Effector CD8-positive, alpha-beta T cell (primary cell): ENCODE measurements around the gene SBF2.

Source experiments
- DNase-seq: peaks from one replicate; lab custom pipeline; 2025; lab: John Stamatoyannopoulos, UW

SBF2 gene

DNA sequence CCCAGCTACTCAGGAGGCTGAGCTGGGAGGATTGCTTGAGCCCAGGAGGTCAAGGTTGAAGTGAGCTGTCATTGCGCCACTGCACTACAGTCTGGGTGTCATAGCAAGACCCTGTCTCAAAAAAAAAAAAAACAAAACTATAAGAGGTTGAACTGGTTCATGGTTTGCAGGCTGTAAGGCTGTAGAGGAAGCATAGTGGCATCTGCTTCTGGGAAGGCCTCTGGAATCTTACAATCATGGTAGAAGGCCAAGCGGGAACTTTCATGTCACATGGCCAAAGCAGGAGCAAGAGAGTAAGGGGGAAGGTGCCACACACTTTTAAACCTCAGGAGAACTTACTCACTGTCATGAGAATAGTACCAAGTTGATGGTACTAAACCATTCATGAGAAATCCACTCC lies 520.5 kb downstream of the SBF2 start:
- no peak for DNase-seq

DNA sequence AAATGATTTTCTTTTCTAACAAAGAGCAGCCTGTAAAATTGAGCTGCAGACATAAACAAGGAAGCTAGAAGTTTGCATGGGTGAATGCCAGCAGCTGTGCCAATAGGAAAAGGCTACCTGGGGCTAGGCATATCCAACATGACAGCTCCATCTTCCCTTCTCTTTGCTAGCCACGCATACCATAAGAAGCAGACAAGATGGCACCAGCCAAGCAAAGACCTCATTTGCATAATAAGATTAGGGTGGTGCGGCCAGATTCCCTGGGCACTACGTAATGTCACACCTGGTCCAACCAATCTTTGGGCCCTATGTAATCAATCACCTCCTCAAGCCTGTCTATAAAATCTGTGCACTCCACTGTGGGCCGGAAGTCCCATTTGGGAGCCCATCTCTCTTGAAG lies 521.8 kb downstream of the SBF2 start:
- DNase-seq, result no peak

DNA sequence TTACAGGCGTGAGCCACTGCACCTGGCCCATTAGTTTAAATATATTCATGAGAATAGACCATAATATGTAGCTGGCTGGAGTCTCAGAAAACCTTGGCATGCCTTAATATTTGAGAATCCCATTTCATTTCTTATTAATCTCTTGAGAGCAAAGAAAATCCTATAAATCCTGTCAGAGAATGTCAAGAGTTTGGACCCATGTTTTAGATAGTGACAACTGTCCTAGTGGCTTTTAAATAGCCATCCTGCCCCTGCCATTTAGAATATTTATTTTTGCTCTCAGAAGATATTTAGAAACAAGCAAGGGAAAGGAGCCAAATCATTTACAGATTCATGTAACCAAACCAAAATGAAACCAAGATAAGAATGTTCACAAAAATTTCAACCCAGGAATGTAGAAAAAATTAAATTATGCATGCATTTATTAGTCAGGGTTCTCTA lies 522.9 kb downstream of the SBF2 start:
- DNase-seq, result no peak

DNA sequence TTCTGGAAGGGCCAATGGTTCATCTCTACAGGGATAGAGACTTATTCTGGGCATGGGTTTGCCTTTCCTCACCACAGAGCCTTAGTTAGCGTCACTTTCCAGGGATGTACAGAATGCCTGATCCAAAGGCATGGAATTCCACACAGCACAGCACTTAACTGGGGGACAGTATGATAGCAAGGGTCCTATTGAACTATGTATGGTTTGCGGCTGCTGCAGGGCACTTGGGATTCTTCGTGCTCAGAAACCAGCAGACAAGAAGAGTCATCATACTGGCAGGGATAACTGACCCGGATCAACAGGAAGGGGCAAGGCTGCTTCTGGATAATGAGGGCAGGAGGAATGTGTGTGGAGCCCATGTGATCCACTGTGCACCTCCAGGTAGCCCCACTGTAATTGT lies 524.4 kb downstream of the SBF2 start:
- no peak for DNase-seq

DNA sequence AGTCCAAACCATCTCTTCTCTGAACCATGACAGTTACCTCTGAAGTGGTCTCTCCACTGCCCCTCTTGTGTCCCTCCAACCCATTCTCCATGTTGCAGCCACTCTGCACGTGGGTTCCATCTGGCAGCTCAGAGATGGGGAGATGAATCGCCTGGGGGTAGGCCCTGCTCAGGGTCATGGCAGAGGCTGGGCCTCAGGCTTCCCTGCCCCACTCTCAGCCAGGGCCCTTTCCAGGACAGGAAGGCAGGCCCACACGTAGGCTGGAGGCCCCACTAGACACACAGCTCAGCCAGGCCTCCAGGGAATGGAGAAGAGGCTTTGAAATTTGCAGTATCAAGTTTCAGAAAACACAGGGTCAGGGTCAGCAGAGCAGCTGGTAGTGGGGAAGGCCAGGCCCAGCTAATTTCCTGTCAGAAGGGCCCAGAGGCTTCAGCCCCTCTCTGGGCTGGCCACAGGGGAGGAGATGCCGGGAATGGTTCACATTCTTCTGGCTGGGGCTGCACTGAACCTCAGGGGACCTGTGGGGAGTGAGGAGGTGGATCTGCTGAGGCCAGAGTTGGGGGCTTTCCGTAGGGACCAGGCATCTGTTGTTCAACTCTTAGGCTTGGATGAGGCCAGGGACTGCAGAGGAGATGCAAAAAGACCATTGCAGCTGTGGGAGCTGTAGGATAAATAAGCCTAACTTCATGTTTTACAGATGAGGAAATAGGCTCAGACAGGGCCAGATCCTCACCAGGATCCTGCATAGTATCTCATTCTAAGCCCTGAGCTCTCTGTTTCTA lies 528.5 kb downstream of the SBF2 start:
- no peak for DNase-seq

DNA sequence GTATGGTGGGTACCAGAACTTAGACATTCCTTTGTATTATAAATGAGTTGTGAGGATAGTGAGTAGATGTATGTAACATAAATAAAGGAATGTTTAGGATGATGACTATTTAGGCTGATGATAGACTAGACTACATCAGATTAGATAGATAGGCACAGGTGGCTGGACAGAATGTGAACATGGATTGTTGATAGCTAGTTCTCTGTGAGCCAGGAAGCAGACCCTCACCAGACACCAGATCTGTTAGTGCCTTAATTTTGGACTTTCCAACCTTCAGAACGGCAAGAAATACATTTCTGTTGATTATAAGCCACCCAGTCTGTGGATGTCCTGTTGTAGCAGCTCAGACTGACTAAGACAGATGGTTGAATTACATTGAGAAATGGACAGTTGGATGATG lies 530.7 kb downstream of the SBF2 start:
- no peak for DNase-seq

DNA sequence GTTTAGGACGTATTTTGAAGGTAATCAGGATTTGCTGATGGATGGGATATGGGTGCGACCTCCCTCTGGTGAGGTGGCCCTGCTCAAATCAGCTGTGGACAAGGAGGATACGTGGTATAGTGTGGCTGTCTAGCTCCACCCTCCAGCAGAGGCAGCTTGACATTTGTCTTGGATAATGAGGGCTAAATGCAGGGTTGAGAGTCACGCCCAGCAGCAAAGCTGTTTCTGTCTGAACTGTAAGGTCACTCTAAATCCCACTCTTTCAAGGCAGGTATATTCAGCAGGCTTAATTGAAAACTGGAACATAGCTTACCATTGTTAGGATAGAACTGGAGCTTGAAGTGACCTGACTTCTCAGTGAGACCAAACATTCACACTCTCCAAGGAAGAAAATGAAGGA lies 531.5 kb downstream of the SBF2 start:
- no peak for DNase-seq

DNA sequence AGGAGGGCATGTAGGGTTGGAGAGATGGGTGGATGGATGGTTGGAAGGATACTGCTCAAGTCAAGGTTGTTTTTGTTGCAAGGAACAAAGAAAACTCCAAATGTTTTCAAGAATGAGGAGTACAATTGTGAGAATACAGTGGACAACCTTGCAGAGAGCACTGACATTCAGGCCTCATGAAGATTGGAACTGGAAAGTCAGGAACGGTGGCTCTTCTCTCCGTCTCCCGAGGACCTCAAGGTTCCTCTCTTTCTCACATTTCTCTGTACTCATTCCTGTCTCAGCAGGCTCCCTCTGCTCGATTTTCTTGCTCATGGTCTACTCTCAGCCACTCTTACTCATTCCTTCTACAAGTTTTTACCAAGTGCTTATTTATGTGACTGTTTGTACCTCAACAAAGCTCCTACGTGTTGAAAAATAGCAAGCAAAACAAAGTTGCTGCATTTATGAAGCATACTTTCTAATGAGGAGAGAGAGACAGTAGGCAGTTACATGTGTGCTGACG lies 532.5 kb downstream of the SBF2 start:
- DNase-seq, result no peak

DNA sequence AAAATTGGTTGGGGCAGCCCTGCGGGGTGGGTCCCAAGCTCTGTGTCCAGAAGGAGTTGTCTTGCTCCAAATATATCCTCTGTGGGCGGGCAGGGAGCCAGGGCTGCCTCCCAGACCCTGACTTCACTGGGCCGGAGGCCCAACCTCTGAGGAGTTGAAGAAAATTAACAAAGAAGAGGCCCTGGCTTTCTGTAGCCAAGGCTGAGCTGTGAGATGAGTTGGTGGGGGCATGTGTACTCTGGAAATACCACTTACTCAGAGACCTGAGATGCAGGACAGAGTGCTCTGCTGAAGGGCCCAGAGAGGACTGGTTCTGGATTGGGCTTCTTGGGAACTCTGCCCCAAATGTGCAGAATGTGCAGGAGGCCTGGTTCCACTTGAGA lies 533.8 kb downstream of the SBF2 start:
- no peak for DNase-seq

DNA sequence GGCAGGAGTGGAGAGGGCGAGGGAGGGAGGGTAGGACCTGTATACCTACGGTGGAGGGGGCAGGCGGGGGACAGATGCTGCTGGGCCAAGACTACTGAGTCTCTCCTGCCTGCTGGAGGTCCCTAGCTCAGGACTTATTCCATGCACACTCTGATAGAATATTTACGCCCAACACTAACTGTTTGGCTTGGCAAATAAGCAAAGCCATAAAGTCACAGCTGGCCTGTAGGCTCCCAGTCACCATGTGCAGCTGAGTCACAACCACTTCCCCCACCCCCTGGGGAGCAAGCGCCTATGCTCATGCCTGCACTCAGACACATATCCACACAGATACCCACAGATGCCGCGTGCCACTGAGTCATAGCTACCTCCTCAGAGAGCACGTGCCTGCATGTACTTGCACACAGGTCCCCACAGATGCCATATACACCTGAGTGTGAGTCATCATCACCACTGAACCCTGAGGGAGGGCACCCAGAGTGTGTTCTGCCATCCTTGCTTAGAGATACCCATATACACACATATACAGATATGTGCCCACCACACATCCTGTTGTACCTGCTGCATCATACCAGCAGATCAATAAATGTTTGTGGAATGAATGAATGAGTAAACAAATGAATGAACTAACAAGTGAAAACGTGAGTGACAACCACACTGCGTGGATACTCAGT lies 534.4 kb downstream of the SBF2 start:
- DNase-seq, result peak; percentile 7

DNA sequence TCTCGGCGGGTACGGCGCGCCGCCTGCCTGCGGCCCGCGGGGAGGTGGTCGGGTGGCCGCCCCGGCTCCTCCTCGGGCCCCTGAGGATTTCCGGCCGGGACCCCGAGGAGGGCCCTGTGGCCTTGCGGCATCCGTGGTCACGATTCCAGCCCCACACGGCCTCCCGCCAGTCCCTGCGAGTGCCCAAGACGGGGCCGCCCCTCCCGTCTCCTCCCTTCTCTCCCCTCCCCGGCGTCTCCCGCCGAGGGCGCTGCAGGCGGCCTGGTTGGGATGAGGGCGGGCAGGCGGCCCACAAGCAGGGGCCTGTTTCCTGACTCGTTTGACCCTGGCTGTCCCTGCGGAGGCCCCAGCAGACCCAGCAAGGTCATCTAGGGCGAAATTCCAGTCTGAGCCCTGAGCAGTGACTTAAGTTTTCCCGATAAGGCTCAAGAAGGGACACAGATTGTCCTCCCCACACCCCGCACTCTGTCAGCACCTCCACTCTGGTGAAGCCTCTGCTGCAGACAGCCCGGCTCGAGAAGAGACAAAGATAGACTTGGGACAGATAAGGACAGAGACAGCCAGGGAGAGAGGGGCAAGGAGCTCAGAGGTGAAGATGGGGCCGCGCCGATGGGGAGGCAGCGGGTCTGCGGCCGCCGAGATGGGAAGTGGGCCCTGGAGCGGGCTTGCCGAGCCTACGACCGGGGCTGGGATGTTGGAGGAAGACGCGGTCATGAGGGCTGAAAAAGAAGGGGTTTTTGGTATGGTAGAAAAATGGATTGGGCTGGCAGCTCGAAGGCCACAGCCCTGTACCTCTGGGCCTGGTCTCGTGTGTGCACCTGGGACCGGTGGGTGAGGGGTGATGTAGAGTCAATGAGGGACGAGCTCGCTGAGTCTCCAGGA lies 535.1 kb downstream of the SBF2 start:
- peak; percentile 9 for DNase-seq

DNA sequence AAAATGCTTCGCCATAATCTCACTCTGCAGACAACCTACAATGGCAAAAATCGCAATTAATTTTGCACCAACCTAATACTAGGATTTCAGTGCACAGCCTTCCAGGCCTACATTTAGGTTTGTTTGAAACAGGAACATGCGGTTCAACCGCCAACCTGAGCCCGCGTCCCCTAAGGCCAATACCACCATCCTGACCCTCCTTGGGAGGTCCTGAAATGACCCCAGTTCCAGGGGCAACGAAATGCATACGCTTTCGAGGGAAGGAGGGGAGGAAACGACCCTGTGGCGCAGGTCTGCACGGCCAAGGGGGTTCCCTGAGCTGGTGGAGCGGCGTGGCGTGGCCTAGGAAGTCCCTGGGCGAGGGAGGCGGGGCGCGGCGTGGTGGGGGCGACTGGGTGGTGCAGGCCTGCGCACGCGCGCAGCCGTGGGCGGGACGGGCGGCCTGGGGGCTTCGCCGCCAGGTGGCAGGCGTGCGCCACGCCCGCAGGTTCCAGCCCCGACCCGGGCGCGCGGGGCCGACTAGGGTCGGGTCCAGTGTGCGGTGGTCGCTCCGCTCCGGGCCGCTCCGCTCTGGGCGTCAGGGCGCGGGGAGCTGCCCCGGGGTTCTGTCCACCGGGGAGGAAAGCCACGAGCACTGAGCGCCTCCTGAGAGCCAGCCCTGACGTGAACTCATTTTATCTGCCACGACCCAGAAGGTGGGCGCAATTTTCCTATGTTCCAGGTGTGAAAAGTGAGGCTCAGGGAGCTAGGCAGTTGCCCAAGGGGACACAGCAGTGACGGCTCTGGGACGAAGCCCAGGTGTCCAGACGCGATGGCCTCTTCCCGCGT lies 536.0 kb downstream of the SBF2 start:
- DNase-seq, result peak; percentile 88

DNA sequence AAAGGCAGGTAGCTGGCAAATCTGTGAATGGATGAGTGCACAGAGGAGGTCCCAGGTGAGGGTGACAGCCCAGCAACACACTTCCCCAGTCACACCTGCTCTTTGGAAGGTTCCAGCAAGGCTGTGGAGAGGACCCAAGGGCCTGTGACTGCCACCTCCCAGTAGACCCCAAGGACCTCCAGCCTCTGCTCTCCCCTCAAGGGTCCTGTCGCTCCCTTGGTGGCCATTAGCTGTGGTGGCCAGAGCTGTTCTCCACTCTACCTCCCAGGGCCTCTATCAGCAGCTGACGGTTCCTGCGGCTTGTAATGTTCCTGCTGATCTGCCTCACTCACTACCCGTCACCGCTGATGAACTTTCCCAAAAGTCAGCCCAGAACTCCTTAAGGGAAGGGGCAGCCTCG lies 537.1 kb downstream of the SBF2 start:
- no peak for DNase-seq

DNA sequence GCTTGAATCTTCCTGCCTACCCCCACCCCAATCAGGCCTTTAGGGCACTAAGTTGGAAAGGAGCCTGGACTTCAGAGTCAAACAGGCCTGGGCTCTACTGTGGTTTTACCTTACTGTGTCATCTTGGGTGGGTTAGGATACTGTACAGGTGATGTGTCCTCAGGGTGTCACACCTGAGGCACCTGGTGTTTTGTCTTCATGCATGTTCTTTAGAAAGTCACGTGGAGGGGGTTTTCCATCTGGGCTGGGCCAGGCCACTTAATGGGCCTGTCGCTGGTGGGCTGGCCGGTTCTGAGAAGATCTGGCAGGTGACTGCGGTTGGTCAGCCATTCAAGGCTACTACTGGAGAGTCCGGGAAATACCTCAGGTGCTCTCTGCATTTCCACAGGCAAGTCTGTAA lies 537.6 kb downstream of the SBF2 start:
- no peak for DNase-seq

DNA sequence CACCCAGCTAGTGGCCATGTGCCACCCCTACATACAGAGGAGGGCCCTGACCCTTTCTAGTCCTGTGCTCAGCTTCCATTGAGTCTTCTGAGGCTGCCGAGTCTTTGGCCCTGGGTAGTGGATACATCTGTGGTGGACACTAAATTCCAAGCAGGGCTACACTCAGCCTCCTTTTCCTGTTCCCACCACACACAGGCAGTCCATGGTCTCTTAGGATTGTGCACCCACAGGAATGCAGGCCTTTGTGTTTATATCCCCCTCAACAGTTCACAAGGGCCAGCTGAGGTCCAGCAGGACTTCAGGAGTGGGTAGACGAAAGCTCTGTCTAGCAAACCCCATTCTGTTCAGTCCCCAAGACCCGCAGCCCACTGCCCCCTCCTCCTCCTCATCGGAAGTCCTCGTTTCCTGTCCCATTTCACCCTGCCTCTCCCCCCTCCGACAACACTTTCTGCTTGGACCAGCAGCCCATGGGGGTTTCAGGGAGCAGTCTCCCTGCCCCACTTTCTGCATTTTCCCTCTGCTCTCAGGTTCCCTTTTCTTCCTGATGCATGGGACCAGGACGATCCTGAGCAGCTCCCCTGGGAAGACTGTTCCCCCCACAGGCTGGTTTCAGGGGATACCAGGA lies 538.3 kb downstream of the SBF2 start:
- DNase-seq, result no peak

DNA sequence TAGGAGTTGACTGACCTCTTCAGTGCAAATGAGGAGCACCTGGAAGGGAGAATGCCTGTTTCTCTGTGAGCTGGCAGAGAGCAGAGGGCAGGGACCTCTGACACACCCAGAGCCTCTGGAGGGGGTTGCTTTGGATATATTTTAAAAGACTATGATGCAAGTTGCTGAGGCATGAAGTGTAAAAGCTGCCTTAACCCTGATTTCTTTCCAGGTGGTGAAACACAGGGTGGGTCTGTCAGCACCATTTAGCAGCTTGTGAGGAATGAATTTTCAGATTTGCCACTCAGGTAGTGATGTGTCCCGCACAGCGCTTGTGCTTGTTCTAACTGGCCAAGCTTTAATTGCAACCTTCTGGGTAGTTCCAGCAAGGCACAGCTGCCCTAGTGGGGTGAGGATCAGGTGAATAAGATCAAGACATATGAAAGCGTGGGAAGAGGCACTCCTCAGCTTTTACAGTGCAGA lies 540.0 kb downstream of the SBF2 start:
- DNase-seq, result no peak

DNA sequence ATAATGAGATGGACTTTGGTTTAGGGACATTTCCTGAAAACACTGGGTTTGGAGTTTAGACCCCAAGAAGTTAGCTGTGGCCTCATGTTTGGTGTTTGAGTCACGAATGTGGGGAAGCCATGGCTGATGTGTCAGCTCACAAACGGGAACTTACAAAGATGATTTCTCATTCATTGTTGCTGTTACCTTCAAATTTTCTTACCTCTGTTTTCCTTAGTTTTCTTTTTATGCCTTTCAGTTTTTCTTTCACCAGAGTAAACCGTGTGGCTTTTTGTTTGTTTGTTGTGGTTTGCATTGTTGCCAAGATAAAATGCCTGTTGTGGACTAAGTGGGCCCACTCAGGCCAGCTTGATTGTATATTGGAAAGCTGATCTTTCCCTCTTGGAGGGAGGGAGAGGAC lies 541.0 kb downstream of the SBF2 start:
- DNase-seq, result no peak

DNA sequence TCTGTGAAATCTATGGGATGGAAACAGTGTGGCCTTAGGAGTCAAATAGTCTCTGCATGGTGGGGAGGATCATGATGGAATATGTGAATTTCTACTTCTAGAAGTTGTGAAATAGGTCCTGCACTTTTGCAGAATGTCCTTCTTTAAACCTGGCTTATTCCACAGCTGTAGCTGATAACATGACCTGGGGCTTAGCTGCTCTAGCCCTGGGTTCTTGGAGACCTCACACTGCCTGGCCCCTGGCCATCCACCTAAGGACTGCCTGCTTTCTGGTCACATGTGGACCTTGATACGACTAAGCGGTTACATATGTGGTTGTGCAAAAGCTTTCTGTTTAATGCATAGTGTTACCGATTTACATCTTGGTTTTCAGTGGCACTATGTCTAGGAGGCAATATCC lies 541.9 kb downstream of the SBF2 start:
- no peak for DNase-seq

DNA sequence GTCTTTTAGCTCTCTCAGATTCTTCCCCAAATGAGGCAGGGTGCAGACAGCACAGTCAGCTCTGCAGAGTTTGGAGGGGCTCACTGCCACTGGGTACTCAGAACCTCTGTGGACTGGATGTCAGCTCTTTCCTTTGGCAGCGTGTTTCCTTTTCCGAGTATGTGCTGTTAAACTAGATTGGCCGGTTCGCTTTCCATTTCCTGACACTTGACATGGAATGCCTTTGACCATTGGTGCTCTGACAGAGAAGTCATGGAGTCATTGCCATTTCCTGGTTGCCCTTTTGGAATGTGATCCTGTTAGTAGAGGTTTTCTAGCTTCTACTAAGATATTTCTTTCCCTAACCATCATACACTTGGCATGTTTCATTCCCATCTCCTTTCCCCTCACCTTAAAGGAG lies 543.5 kb downstream of the SBF2 start:
- no peak for DNase-seq

DNA sequence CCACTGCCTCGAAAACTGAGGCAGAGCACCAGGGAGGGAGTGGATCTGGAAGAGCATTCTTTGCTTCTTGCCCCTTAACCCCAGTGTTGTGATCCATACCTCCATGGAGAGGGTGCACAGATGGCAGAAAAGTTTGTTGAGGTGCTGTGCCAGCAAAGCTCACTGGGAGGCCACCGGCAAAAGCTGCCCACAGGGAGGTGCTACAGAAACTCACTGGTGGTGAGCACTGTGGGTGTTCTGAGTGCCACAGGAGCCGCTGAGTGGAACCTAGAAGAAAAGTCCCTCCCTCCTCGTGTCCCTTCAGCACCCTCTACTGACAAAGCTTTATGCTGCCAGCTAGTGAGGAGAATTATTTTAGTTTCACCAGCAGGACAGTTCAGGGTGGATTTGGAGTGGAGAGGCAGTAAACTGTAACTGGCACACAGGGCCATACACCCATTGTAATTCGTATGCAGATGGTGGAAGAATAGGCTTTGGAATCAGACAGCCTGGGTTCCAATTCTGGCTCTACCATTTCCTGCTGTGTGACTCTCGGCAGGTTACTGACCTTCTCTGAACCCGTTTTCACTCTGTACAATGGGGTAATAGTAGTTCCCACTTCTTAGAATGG lies 545.6 kb downstream of the SBF2 start:
- DNase-seq, result peak; percentile 5

DNA sequence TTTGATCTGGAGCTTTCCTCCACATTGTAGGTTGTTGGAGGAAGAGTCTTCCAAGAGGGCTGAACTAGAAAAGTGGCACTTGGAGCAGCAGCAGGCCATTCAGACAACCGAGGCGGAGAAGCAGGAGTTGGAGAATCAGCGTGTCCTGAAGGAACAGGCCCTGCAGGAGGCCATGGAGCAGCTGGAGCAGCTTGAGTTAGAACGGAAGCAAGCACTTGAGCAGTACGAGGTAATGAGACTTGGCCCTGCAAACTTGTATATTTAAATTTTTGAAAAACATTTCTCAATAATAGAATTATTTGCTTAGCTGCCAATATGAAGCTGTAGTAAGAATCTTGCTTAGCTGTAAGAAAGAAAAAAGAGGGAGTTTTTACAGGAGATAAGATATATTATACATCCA lies 546.2 kb downstream of the SBF2 start:
- DNase-seq, result no peak
